HEK293 (cell line): ENCODE data around the gene RHBDF1.

Experiments used
- BCL11B ChIP-seq: fragments of 450-650 bp; formaldehyde crosslinking; IDR thresholded peaks from 2 replicates; pipeline ENCODE4 v1.5.1; 2016; ENCODE audit warnings: low read depth, missing biosample characterization, missing genetic modification characterization
- KLF1 ChIP-seq: fragments of 450-650 bp; formaldehyde crosslinking; IDR thresholded peaks from 2 replicates; pipeline ENCODE4 v1.5.1; 2016; ENCODE audit warnings: missing biosample characterization, missing genetic modification characterization
- KLF7 ChIP-seq: fragments of 450-650 bp; formaldehyde crosslinking; IDR thresholded peaks from 2 replicates; pipeline ENCODE4 v1.5.1; 2016; ENCODE audit warnings: missing biosample characterization, missing genetic modification characterization, borderline replicate concordance
- KLF8 ChIP-seq: fragments of 450-650 bp; formaldehyde crosslinking; IDR thresholded peaks from 2 replicates; pipeline ENCODE4 v1.5.1; 2016; ENCODE audit warnings: missing biosample characterization, missing genetic modification characterization
- WT1 ChIP-seq: fragments of 450-650 bp; formaldehyde crosslinking; IDR thresholded peaks from 2 replicates; pipeline ENCODE4 v1.5.1; 2016; ENCODE audit warnings: missing biosample characterization, missing genetic modification characterization
- ZBTB17 ChIP-seq: fragments of 450-650 bp; formaldehyde crosslinking; IDR thresholded peaks from 2 replicates; pipeline ENCODE4 v1.5.1; 2016; ENCODE audit warnings: missing biosample characterization, missing genetic modification characterization
- ZBTB20 ChIP-seq: fragments of 450-650 bp; formaldehyde crosslinking; IDR thresholded peaks from 2 replicates; pipeline ENCODE4 v1.5.1; 2016; ENCODE audit warnings: missing biosample characterization, missing genetic modification characterization
- ZBTB48 ChIP-seq: fragments of 450-650 bp; formaldehyde crosslinking; IDR thresholded peaks from 2 replicates; pipeline ENCODE4 v1.5.1; 2016; ENCODE audit warnings: missing biosample characterization, missing genetic modification characterization
- ZFHX2 ChIP-seq: fragments of 450-650 bp; formaldehyde crosslinking; conservative IDR thresholded peaks from 2 replicates; pipeline ENCODE4 v1.5.1; 2016; ENCODE audit warnings: missing biosample characterization, missing genetic modification characterization
- ZNF10 ChIP-seq: fragments of 450-650 bp; formaldehyde crosslinking; IDR thresholded peaks from 2 replicates; pipeline ENCODE4 v1.5.1; 2017; ENCODE audit warnings: missing biosample characterization, missing genetic modification characterization
- ZNF146 ChIP-seq: fragments of 450-650 bp; formaldehyde crosslinking; IDR thresholded peaks from 2 replicates; pipeline ENCODE4 v1.5.1; 2016; ENCODE audit warnings: missing biosample characterization, missing genetic modification characterization
- ZNF169 ChIP-seq: fragments of 450-650 bp; formaldehyde crosslinking; IDR thresholded peaks from 2 replicates; pipeline ENCODE4 v1.5.1; 2016; ENCODE audit warnings: missing biosample characterization, missing genetic modification characterization
- ZNF311 ChIP-seq: fragments of 450-650 bp; formaldehyde crosslinking; IDR thresholded peaks from 2 replicates; pipeline ENCODE4 v1.5.1; 2017; ENCODE audit warnings: missing biosample characterization, missing genetic modification characterization, borderline replicate concordance
- ZNF561 ChIP-seq: fragments of 450-650 bp; IDR thresholded peaks from 2 replicates; pipeline ENCODE4 v1.5.1; 2018; ENCODE audit warnings: missing biosample characterization, missing genetic modification characterization, borderline replicate concordance
- ZNF600 ChIP-seq: fragments of 450-650 bp; formaldehyde crosslinking; IDR thresholded peaks from 2 replicates; pipeline ENCODE4 v1.5.1; 2016; ENCODE audit warnings: missing biosample characterization, missing genetic modification characterization
- ZNF629 ChIP-seq: fragments of 450-650 bp; formaldehyde crosslinking; IDR thresholded peaks from 2 replicates; pipeline ENCODE4 v1.5.1; 2017; ENCODE audit warnings: missing biosample characterization, missing genetic modification characterization
- ZNF677 ChIP-seq: fragments of 450-650 bp; IDR thresholded peaks from 2 replicates; pipeline ENCODE4 v1.5.0; 2018; ENCODE audit warnings: missing biosample characterization, mild to moderate bottlenecking, missing genetic modification characterization, moderate library complexity
- ZNF76 ChIP-seq: fragments of 450-650 bp; formaldehyde crosslinking; IDR thresholded peaks from 2 replicates; pipeline ENCODE4; 2016; ENCODE audit warnings: low read depth, missing biosample characterization, missing genetic modification characterization, borderline replicate concordance
- ZXDB ChIP-seq: fragments of 450-650 bp; formaldehyde crosslinking; IDR thresholded peaks from 2 replicates; pipeline ENCODE4 v1.5.1; 2016; ENCODE audit warnings: missing biosample characterization, missing genetic modification characterization
- TF ChIP-seq, protein P1 (sequence below): fragments of 450-650 bp; formaldehyde crosslinking; IDR thresholded peaks from 2 replicates; pipeline ENCODE4 v1.5.1; 2016; ENCODE audit warnings: missing biosample characterization, missing genetic modification characterization
- TF ChIP-seq, protein P2 (sequence below): fragments of 450-650 bp; IDR thresholded peaks from 2 replicates; pipeline ENCODE4 v1.5.1; 2018; ENCODE audit warnings: missing biosample characterization, mild to moderate bottlenecking, missing genetic modification characterization
- TF ChIP-seq, protein P3 (sequence below): fragments of 450-650 bp; formaldehyde crosslinking; IDR thresholded peaks from 2 replicates; pipeline ENCODE4 v1.5.1; 2016; ENCODE audit warnings: missing biosample characterization, missing genetic modification characterization
- TF ChIP-seq, protein P4 (sequence below): fragments of 450-650 bp; formaldehyde crosslinking; optimal IDR thresholded peaks from 2 replicates; pipeline ENCODE3; 2016; ENCODE audit warnings: missing biosample characterization, mild to moderate bottlenecking, missing genetic modification characterization
- TF ChIP-seq, protein P5 (sequence below): fragments of 450-650 bp; formaldehyde crosslinking; IDR thresholded peaks from 2 replicates; pipeline ENCODE4 v1.5.1; 2017; ENCODE audit warnings: missing biosample characterization, missing genetic modification characterization
- TF ChIP-seq, protein P6 (sequence below): fragments of 450-650 bp; formaldehyde crosslinking; IDR thresholded peaks from 2 replicates; pipeline ENCODE4 v1.5.1; 2016; ENCODE audit warnings: missing biosample characterization, missing genetic modification characterization
- TF ChIP-seq, protein P7 (sequence below): fragments of 450-650 bp; formaldehyde crosslinking; IDR thresholded peaks from 2 replicates; pipeline ENCODE4 v1.5.1; 2017; ENCODE audit warnings: missing biosample characterization, missing genetic modification characterization

The RHBDF1 gene

DNA sequence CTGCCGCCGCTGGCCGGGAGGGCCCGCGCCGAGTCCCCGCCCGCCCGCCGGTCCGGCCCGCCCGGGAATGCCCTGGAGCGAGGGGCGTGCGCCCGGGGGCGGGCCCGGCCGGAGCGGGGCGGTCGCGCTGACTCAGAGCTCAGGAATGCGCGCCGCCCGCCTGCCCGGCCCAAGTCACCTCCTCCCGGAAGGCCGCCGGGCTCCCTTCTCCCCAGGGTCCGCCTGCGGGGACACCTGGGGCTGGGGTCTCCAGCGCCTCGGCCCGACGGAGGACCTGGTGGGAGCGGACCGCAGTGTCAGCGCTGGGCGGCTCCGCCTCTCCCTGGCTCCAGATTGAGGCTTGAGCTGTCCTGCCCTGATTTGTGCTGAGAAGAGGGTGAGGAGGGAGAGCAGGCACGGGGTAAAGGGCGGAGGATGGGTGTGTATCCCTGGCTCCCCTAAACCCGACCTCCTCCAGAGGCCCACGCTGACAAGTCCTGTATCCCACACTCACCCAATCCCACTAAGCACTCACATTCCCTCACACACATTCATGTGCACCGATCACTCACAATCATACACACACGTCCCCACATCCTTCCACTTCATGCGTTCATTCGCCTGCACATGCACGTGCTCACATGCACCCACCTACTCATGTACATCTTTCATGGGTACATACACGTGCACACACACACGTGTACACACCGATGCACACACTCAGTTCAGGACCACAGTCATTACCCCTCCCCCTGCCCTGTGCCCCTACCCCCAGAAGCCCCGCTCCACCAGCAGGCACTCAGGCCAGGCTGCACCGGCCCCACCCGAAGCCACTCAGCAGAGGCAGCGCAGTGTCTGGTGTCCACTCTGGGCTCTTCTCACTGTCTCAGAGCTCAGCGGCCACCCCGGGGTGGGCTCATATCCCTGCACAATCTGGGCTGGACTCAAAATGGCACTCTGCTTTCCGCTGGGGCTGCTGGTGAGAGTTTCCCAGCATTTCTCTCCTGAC is at the start of gene RHBDF1 (continued):
- TF ChIP-seq ZXDB (tag by site-specific recombination): peak; percentile 45; the same call in 1 of the 2 replicates
- TF ChIP-seq, protein P1, sequence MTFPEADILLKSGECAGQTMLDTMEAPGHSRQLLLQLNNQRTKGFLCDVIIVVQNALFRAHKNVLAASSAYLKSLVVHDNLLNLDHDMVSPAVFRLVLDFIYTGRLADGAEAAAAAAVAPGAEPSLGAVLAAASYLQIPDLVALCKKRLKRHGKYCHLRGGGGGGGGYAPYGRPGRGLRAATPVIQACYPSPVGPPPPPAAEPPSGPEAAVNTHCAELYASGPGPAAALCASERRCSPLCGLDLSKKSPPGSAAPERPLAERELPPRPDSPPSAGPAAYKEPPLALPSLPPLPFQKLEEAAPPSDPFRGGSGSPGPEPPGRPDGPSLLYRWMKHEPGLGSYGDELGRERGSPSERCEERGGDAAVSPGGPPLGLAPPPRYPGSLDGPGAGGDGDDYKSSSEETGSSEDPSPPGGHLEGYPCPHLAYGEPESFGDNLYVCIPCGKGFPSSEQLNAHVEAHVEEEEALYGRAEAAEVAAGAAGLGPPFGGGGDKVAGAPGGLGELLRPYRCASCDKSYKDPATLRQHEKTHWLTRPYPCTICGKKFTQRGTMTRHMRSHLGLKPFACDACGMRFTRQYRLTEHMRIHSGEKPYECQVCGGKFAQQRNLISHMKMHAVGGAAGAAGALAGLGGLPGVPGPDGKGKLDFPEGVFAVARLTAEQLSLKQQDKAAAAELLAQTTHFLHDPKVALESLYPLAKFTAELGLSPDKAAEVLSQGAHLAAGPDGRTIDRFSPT (tag by site-specific recombination): peak; percentile 62; the same call in 1 of the 2 replicates
- TF ChIP-seq ZNF561 (tag by site-specific recombination): no peak
- peak; percentile 49; the same call in 1 of the 2 replicates for TF ChIP-seq ZBTB20 (tag by site-specific recombination)
- peak; percentile 92 for TF ChIP-seq ZNF600
- TF ChIP-seq, protein P2, sequence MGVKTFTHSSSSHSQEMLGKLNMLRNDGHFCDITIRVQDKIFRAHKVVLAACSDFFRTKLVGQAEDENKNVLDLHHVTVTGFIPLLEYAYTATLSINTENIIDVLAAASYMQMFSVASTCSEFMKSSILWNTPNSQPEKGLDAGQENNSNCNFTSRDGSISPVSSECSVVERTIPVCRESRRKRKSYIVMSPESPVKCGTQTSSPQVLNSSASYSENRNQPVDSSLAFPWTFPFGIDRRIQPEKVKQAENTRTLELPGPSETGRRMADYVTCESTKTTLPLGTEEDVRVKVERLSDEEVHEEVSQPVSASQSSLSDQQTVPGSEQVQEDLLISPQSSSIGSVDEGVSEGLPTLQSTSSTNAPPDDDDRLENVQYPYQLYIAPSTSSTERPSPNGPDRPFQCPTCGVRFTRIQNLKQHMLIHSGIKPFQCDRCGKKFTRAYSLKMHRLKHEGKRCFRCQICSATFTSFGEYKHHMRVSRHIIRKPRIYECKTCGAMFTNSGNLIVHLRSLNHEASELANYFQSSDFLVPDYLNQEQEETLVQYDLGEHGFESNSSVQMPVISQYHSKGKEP (tag by site-specific recombination): no peak
- no peak for TF ChIP-seq ZNF311 (tag by site-specific recombination)
- peak; percentile 25; the same call in 1 of the 2 replicates for TF ChIP-seq ZBTB48 (tag by site-specific recombination)
- TF ChIP-seq ZNF10 (tag by site-specific recombination): 0 out of 2 replicates have a peak, but pooled peaks have one; percentile 43
- TF ChIP-seq ZNF677 (tag by site-specific recombination): peak; percentile 39; the same call in 1 of the 2 replicates
- peak; percentile 63; the same call in 1 of the 2 replicates for TF ChIP-seq ZFHX2 (tag by site-specific recombination)
- TF ChIP-seq ZNF146 (tag by site-specific recombination): no peak
- TF ChIP-seq, protein P3, sequence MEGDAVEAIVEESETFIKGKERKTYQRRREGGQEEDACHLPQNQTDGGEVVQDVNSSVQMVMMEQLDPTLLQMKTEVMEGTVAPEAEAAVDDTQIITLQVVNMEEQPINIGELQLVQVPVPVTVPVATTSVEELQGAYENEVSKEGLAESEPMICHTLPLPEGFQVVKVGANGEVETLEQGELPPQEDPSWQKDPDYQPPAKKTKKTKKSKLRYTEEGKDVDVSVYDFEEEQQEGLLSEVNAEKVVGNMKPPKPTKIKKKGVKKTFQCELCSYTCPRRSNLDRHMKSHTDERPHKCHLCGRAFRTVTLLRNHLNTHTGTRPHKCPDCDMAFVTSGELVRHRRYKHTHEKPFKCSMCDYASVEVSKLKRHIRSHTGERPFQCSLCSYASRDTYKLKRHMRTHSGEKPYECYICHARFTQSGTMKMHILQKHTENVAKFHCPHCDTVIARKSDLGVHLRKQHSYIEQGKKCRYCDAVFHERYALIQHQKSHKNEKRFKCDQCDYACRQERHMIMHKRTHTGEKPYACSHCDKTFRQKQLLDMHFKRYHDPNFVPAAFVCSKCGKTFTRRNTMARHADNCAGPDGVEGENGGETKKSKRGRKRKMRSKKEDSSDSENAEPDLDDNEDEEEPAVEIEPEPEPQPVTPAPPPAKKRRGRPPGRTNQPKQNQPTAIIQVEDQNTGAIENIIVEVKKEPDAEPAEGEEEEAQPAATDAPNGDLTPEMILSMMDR (tag by site-specific recombination): no peak
- TF ChIP-seq KLF7: peak; percentile 62; the same call in 1 of the 2 replicates
- 0 out of 2 replicates have a peak, but pooled peaks have one; percentile 17 for TF ChIP-seq ZBTB17 (tag by site-specific recombination)
- TF ChIP-seq BCL11B (tag by site-specific recombination): peak; percentile 29; the same call in 1 of the 2 replicates
- TF ChIP-seq, protein P4, sequence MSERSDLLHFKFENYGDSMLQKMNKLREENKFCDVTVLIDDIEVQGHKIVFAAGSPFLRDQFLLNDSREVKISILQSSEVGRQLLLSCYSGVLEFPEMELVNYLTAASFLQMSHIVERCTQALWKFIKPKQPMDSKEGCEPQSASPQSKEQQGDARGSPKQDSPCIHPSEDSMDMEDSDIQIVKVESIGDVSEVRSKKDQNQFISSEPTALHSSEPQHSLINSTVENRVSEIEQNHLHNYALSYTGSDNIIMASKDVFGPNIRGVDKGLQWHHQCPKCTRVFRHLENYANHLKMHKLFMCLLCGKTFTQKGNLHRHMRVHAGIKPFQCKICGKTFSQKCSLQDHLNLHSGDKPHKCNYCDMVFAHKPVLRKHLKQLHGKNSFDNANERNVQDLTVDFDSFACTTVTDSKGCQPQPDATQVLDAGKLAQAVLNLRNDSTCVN (tag by site-specific recombination): peak; percentile 70
- TF ChIP-seq ZNF76: no peak; the same call in 1 of the 2 replicates
- TF ChIP-seq, protein P5, sequence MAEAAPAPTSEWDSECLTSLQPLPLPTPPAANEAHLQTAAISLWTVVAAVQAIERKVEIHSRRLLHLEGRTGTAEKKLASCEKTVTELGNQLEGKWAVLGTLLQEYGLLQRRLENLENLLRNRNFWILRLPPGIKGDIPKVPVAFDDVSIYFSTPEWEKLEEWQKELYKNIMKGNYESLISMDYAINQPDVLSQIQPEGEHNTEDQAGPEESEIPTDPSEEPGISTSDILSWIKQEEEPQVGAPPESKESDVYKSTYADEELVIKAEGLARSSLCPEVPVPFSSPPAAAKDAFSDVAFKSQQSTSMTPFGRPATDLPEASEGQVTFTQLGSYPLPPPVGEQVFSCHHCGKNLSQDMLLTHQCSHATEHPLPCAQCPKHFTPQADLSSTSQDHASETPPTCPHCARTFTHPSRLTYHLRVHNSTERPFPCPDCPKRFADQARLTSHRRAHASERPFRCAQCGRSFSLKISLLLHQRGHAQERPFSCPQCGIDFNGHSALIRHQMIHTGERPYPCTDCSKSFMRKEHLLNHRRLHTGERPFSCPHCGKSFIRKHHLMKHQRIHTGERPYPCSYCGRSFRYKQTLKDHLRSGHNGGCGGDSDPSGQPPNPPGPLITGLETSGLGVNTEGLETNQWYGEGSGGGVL (tag by site-specific recombination): no peak
- 0 out of 2 replicates have a peak, but pooled peaks have one; percentile 48 for TF ChIP-seq ZNF169 (tag by site-specific recombination)
- TF ChIP-seq, protein P6, sequence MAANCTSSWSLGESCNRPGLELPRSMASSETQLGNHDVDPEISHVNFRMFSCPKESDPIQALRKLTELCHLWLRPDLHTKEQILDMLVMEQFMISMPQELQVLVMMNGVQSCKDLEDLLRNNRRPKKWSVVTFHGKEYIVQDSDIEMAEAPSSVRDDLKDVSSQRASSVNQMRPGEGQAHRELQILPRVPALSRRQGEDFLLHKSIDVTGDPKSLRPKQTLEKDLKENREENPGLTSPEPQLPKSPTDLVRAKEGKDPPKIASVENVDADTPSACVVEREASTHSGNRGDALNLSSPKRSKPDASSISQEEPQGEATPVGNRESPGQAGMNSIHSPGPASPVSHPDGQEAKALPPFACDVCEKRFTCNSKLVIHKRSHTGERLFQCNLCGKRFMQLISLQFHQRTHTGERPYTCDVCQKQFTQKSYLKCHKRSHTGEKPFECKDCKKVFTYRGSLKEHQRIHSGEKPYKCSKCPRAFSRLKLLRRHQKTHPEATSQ (tag by site-specific recombination): 0 out of 2 replicates have a peak, but pooled peaks have one; percentile 35
- TF ChIP-seq, protein P7, sequence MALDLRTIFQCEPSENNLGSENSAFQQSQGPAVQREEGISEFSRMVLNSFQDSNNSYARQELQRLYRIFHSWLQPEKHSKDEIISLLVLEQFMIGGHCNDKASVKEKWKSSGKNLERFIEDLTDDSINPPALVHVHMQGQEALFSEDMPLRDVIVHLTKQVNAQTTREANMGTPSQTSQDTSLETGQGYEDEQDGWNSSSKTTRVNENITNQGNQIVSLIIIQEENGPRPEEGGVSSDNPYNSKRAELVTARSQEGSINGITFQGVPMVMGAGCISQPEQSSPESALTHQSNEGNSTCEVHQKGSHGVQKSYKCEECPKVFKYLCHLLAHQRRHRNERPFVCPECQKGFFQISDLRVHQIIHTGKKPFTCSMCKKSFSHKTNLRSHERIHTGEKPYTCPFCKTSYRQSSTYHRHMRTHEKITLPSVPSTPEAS (tag by site-specific recombination): 0 out of 2 replicates have a peak, but pooled peaks have one; percentile 33
- peak; percentile 85 for TF ChIP-seq KLF1 (tag by site-specific recombination)
- TF ChIP-seq WT1: peak; percentile 52
- TF ChIP-seq ZNF629 (tag by site-specific recombination): peak; percentile 24; the same call in 1 of the 2 replicates
- TF ChIP-seq KLF8 (tag by site-specific recombination): peak; percentile 50; the same call in 1 of the 2 replicates
